ENCODE results near the gene OPN3.

GRCh38 chr1:241611063-241611462, 29.1 kb downstream of the OPN3 start:
- TF ChIP-seq CTCF (IDR thresholded peaks at IDR 0.05; ENCODE audit: borderline replicate concordance, extremely low read depth, low read length, poor library complexity, severe bottlenecking) (peak; percentile 68), EZH2 (IDR thresholded peaks at IDR 0.05; ENCODE audit: borderline replicate concordance, low read depth, low read length, severe bottlenecking) (no peak)
